GM23248 (cell line): ENCODE measurements around the gene MAG.

Experiments used
- EZH2 ChIP-seq: fragments of 200-600 bp; sonication (generic); IDR thresholded peaks from 2 replicates; pipeline ENCODE4 v1.6.1; 2018; ENCODE audit warnings: antibody characterized with exemption, mild to moderate bottlenecking; ENCODE audit not compliant: insufficient read depth, poor library complexity, severe bottlenecking
- EZH2phosphoT487 ChIP-seq: fragments of 200-600 bp; sonication (generic); IDR thresholded peaks from 2 replicates; pipeline ENCODE4 v1.6.1; 2018; ENCODE audit warnings: antibody characterized with exemption, moderate library complexity, mild to moderate bottlenecking, low read depth; ENCODE audit not compliant: insufficient read depth

- TF ChIP-seq EZH2: no peak
- TF ChIP-seq EZH2phosphoT487: no peak
Measured at GRCh38 chr19:35336166-35336955, 44.4 kb downstream of the MAG start.
